GM23338 (cell line): ENCODE results near the gene C4orf17. TPM values are rescaled to one million over a fixed set of nuclear protein-coding genes. Genes with fewer than 3 reads are reported as not detected.

Experiments
- ATAC-seq: fragments of 200-7000 bp; cut with Tn5 transposase; 3 replicates; pipeline ENCODE4 v1.9.1; 2020
- DNase-seq: peaks from one replicate; pipeline ENCODE4 v3.0.0-alpha.2; 2015; ENCODE audit warnings: low spot score
- H2AFZ ChIP-seq: fragments of 200-600 bp; sonication (generic); 2 replicates; pipeline ENCODE4 v1.8.0; 2016; ENCODE audit warnings: antibody characterized with exemption, mild to moderate bottlenecking, moderate library complexity
- H3F3A ChIP-seq: fragments of 200-600 bp; sonication (generic); replicated peaks from 2 replicates; pipeline ENCODE4 v1.8.0; 2017; ENCODE audit warnings: antibody characterized with exemption, mixed run types, low read depth
- H3K27ac ChIP-seq: fragments of 200-600 bp; sonication (generic); 2 replicates; pipeline ENCODE4 v1.6.1; 2016; ENCODE audit warnings: low read depth
- H3K27me3 ChIP-seq: fragments of 200-600 bp; sonication (generic); 2 replicates; pipeline ENCODE4 v1.8.0; 2016; ENCODE audit warnings: mild to moderate bottlenecking, mixed run types, moderate library complexity; ENCODE audit not compliant: insufficient read depth
- H3K36me3 ChIP-seq: fragments of 200-600 bp; sonication (generic); 2 replicates; pipeline ENCODE4 v1.8.0; 2016; ENCODE audit warnings: mild to moderate bottlenecking; ENCODE audit not compliant: insufficient read depth
- H3K4me1 ChIP-seq: fragments of 200-600 bp; sonication (generic); 2 replicates; pipeline ENCODE4 v1.8.0; 2016; ENCODE audit warnings: mild to moderate bottlenecking, moderate library complexity; ENCODE audit not compliant: insufficient read depth
- H3K4me2 ChIP-seq: fragments of 200-600 bp; sonication (generic); 2 replicates; pipeline ENCODE4 v1.7.1; 2017; ENCODE audit warnings: mixed run types
- H3K4me3 ChIP-seq: fragments of 200-600 bp; sonication (generic); 2 replicates; pipeline ENCODE4 v1.6.1; 2016; ENCODE audit warnings: mixed run types
- H3K79me2 ChIP-seq: fragments of 200-600 bp; sonication (generic); replicated peaks from 2 replicates; pipeline ENCODE4 v1.8.0; 2017; ENCODE audit warnings: mild to moderate bottlenecking; ENCODE audit not compliant: insufficient read depth
- H3K9me2 ChIP-seq: fragments of 200-600 bp; sonication (generic); 2 replicates; pipeline ENCODE4 v1.8.0; 2017; ENCODE audit not compliant: insufficient read depth
- H4K20me1 ChIP-seq: fragments of 200-600 bp; sonication (generic); replicated peaks from 2 replicates; pipeline ENCODE4 v1.8.0; 2017; ENCODE audit warnings: mild to moderate bottlenecking; ENCODE audit not compliant: insufficient read depth
- H3K27ac Mint-ChIP-seq: 2 replicates; pipeline ENCODE4 v1.8.0; 2020; ENCODE audit warnings: inconsistent platforms, mild to moderate bottlenecking, moderate library complexity, mixed read lengths
- H3K27me3 Mint-ChIP-seq: 3 replicates; pipeline ENCODE4 v1.8.0; 2022; ENCODE audit warnings: low read depth, mild to moderate bottlenecking, moderate library complexity, mixed read lengths, inconsistent platforms; ENCODE audit not compliant: insufficient read depth, poor library complexity
- H3K36me3 Mint-ChIP-seq: 3 replicates; pipeline ENCODE4 v1.8.0; 2021; ENCODE audit warnings: low read depth, mild to moderate bottlenecking, inconsistent platforms, moderate library complexity, mixed read lengths
- H3K4me1 Mint-ChIP-seq: 3 replicates; pipeline ENCODE4 v1.8.0; 2020; ENCODE audit warnings: mild to moderate bottlenecking, inconsistent platforms, mixed read lengths
- H3K4me3 Mint-ChIP-seq: 3 replicates; pipeline ENCODE4 v1.8.0; 2021; ENCODE audit warnings: moderate library complexity, mild to moderate bottlenecking, inconsistent platforms, mixed read lengths
- H3K9me3 Mint-ChIP-seq: 3 replicates; pipeline ENCODE4 v1.8.0; 2020; ENCODE audit warnings: moderate library complexity, mild to moderate bottlenecking, inconsistent platforms, mixed read lengths
- EZH2 ChIP-seq: fragments of 200-600 bp; sonication (generic); IDR thresholded peaks from one replicate; pipeline ENCODE4 v1.8.0; 2017; ENCODE audit warnings: antibody characterized with exemption, mild to moderate bottlenecking, low read depth; ENCODE audit not compliant: unreplicated experiment
- EZH2phosphoT487 ChIP-seq: fragments of 200-600 bp; sonication (generic); IDR thresholded peaks from one replicate; pipeline ENCODE4 v1.8.1; 2018; ENCODE audit warnings: antibody characterized with exemption; ENCODE audit not compliant: unreplicated experiment
- JUNB ChIP-seq: IDR thresholded peaks from one replicate; pipeline ENCODE4 v1.6.1; 2016; ENCODE audit warnings: antibody characterized with exemption; ENCODE audit not compliant: unreplicated experiment
- NANOG ChIP-seq: IDR thresholded peaks from 2 replicates; pipeline ENCODE4 v1.6.1; 2016; ENCODE audit warnings: antibody characterized with exemption, borderline replicate concordance
- POLR2AphosphoS5 ChIP-seq: IDR thresholded peaks from 2 replicates; pipeline ENCODE4 v1.6.1; 2016; ENCODE audit warnings: antibody characterized with exemption, low read depth
- STAT1 ChIP-seq: IDR thresholded peaks from one replicate; pipeline ENCODE4 v1.6.1; 2016; ENCODE audit warnings: antibody characterized with exemption; ENCODE audit not compliant: unreplicated experiment
- ZNF114 ChIP-seq: fragments of 250-450 bp; sonication (Bioruptor Pico); IDR thresholded peaks from 2 replicates; pipeline ENCODE4 v1.5.0; 2020; ENCODE audit warnings: mild to moderate bottlenecking, moderate library complexity
- ZNF331 ChIP-seq: fragments of 250-450 bp; sonication (Bioruptor Pico); IDR thresholded peaks from 2 replicates; pipeline ENCODE4 v1.5.0; 2020; ENCODE audit warnings: low read depth, mild to moderate bottlenecking, moderate library complexity
- polyA plus RNA-seq: library from polyadenylated mRNA; unstranded; fragments of >200 nt; fragmentation: Nextera tagmentation; extraction: Ambion mirVana; gene quantifications from 2 replicates; pipeline ENCODE4 v1.2.1, GENCODE V29; 2016
- total RNA-seq: library from RNA; depleted of rRNA; stranded (reverse); fragments of >200 nt; shearing (Covaris generic); gene quantifications from 2 replicates; pipeline ENCODE4 v1.2.3, GENCODE V29; 2014
- TF ChIP-seq, protein P1 (sequence below), 2 experiments: fragments of 200-600 bp in 1 of 2; sonication (generic) in 1 of 2; conservative IDR thresholded peaks; 2 replicates each; pipeline versions ENCODE4 v1.5.1 to v1.6.1; 2016 to 2017; ENCODE audit warnings: antibody characterized with exemption in 2 of 2, low read depth in 2 of 2, mild to moderate bottlenecking in 2 of 2, moderate library complexity in 1 of 2
- TF ChIP-seq, protein P2 (sequence below): IDR thresholded peaks from 2 replicates; pipeline ENCODE4 v1.6.1; 2016; ENCODE audit warnings: antibody characterized with exemption
- TF ChIP-seq, protein P3 (sequence below): fragments of 250-450 bp; sonication (Bioruptor Pico); IDR thresholded peaks from 2 replicates; pipeline ENCODE4 v1.5.0; 2020; ENCODE audit warnings: mild to moderate bottlenecking, moderate library complexity

C4orf17 gene
- total and polyA plus RNA-seq, 2 experiments from 2014 or later, result not detected

DNA sequence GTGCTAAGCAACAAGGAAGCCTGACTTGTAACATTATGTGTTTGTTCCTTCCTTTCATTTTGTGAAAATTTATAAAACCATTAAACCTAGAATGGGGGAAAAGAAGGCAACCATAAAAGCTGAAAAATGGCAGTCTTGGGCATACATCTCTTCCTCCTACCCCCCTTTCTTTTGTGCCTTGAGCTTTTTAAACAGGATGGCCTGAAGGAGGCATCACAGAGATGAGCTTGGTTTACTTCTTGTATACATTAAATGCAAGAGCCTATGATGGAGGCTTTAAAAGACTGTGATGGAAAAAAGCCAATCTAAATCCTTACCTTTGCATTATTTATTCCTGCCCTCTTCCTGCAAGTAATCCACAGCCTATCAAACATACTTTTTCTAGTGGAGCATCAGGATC, 39.5 kb upstream of the C4orf17 start:
- Histone ChIP-seq H3K4me3 (no peak overlapping the region), H3K36me3 (no peaks in the 10 kb centered on the region), H4K20me1 (no peaks in the 10 kb centered on the region), H3K4me1 (no peaks in the 10 kb centered on the region), H3K9me2 (0 out of 2 replicates have a peak, but pooled peaks cover 4% of the 10 kb centered on the region), H2AFZ (no peak overlapping the region; the same call in 1 of the 2 replicates), H3K79me2 (no peaks in the 10 kb centered on the region), H3K4me2 (no peak overlapping the region), H3K27ac (no peak overlapping the region), H3F3A (no peaks in the 10 kb centered on the region), H3K27me3 (no peaks in the 10 kb centered on the region)
- TF ChIP-seq, protein P1, sequence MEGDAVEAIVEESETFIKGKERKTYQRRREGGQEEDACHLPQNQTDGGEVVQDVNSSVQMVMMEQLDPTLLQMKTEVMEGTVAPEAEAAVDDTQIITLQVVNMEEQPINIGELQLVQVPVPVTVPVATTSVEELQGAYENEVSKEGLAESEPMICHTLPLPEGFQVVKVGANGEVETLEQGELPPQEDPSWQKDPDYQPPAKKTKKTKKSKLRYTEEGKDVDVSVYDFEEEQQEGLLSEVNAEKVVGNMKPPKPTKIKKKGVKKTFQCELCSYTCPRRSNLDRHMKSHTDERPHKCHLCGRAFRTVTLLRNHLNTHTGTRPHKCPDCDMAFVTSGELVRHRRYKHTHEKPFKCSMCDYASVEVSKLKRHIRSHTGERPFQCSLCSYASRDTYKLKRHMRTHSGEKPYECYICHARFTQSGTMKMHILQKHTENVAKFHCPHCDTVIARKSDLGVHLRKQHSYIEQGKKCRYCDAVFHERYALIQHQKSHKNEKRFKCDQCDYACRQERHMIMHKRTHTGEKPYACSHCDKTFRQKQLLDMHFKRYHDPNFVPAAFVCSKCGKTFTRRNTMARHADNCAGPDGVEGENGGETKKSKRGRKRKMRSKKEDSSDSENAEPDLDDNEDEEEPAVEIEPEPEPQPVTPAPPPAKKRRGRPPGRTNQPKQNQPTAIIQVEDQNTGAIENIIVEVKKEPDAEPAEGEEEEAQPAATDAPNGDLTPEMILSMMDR (conservative IDR thresholded peaks at IDR 0.05; ENCODE audit: low read depth in 2 of 2), result peak; percentile 22 to 49; a peak in 3 of 4 replicates
- no peak for TF ChIP-seq POLR2AphosphoS5
- DNase-seq, result peak; percentile 10
- Mint-ChIP-seq H3K36me3 (no peaks in the 10 kb centered on the region), H3K4me3 (no peak overlapping the region), H3K4me1 (no peaks in the 10 kb centered on the region), H3K27me3 (peaks cover 3% of the 10 kb centered on the region), H3K27ac (no peak overlapping the region), H3K9me3 (no peaks in the 10 kb centered on the region; the same call in 2 of the 3 replicates)
- no peak for ATAC-seq

DNA sequence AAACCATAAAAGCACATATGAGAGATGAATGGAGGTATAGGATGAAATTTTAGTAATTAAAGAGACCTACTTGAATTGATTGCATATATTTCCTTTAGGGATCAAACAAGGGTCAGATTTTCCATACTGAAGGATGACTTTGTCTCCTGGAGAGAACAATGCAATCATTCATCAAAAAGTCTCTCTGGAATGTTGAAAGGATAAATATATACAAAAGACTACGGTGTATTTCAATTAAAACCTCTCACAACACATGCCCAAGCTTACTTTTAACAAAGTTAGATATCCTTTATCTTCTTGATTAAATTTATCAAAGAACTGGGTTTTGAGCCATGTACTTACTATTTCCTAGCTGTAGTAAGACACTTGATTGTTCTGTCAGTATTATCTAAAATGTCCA, 38.9 kb upstream of the C4orf17 start:
- Histone ChIP-seq H3K4me2 (no peak overlapping the region), H4K20me1 (no peaks in the 10 kb centered on the region), H3K4me1 (no peaks in the 10 kb centered on the region), H3F3A (no peaks in the 10 kb centered on the region), H2AFZ (no peak overlapping the region; the same call in 1 of the 2 replicates), H3K79me2 (no peaks in the 10 kb centered on the region), H3K4me3 (no peak overlapping the region), H3K27me3 (no peaks in the 10 kb centered on the region), H3K27ac (no peak overlapping the region), H3K9me2 (0 out of 2 replicates have a peak, but pooled peaks cover 4% of the 10 kb centered on the region), H3K36me3 (no peaks in the 10 kb centered on the region)
- no peaks in the 10 kb centered on the region; the same call in 2 of the 3 replicates for H3K9me3 Mint-ChIP-seq
- no peak overlapping the region for H3K27ac Mint-ChIP-seq
- ATAC-seq (no peak), DNase-seq (no peak)
- peaks cover 3% of the 10 kb centered on the region for H3K27me3 Mint-ChIP-seq
- no peaks in the 10 kb centered on the region for H3K4me1 Mint-ChIP-seq
- no peaks in the 10 kb centered on the region for H3K36me3 Mint-ChIP-seq
- H3K4me3 Mint-ChIP-seq, result no peak overlapping the region
- TF ChIP-seq, protein P2, sequence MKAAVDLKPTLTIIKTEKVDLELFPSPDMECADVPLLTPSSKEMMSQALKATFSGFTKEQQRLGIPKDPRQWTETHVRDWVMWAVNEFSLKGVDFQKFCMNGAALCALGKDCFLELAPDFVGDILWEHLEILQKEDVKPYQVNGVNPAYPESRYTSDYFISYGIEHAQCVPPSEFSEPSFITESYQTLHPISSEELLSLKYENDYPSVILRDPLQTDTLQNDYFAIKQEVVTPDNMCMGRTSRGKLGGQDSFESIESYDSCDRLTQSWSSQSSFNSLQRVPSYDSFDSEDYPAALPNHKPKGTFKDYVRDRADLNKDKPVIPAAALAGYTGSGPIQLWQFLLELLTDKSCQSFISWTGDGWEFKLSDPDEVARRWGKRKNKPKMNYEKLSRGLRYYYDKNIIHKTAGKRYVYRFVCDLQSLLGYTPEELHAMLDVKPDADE, result no peak
- TF ChIP-seq NANOG, result no peak
- TF ChIP-seq EZH2phosphoT487, result no peak
- TF ChIP-seq ZNF114 (CRISPR knock-in tag), result no peak
- TF ChIP-seq, protein P1 (conservative IDR thresholded peaks at IDR 0.05; ENCODE audit: low read depth in 2 of 2), result no peak
- no peak for TF ChIP-seq POLR2AphosphoS5
- TF ChIP-seq, protein P3, sequence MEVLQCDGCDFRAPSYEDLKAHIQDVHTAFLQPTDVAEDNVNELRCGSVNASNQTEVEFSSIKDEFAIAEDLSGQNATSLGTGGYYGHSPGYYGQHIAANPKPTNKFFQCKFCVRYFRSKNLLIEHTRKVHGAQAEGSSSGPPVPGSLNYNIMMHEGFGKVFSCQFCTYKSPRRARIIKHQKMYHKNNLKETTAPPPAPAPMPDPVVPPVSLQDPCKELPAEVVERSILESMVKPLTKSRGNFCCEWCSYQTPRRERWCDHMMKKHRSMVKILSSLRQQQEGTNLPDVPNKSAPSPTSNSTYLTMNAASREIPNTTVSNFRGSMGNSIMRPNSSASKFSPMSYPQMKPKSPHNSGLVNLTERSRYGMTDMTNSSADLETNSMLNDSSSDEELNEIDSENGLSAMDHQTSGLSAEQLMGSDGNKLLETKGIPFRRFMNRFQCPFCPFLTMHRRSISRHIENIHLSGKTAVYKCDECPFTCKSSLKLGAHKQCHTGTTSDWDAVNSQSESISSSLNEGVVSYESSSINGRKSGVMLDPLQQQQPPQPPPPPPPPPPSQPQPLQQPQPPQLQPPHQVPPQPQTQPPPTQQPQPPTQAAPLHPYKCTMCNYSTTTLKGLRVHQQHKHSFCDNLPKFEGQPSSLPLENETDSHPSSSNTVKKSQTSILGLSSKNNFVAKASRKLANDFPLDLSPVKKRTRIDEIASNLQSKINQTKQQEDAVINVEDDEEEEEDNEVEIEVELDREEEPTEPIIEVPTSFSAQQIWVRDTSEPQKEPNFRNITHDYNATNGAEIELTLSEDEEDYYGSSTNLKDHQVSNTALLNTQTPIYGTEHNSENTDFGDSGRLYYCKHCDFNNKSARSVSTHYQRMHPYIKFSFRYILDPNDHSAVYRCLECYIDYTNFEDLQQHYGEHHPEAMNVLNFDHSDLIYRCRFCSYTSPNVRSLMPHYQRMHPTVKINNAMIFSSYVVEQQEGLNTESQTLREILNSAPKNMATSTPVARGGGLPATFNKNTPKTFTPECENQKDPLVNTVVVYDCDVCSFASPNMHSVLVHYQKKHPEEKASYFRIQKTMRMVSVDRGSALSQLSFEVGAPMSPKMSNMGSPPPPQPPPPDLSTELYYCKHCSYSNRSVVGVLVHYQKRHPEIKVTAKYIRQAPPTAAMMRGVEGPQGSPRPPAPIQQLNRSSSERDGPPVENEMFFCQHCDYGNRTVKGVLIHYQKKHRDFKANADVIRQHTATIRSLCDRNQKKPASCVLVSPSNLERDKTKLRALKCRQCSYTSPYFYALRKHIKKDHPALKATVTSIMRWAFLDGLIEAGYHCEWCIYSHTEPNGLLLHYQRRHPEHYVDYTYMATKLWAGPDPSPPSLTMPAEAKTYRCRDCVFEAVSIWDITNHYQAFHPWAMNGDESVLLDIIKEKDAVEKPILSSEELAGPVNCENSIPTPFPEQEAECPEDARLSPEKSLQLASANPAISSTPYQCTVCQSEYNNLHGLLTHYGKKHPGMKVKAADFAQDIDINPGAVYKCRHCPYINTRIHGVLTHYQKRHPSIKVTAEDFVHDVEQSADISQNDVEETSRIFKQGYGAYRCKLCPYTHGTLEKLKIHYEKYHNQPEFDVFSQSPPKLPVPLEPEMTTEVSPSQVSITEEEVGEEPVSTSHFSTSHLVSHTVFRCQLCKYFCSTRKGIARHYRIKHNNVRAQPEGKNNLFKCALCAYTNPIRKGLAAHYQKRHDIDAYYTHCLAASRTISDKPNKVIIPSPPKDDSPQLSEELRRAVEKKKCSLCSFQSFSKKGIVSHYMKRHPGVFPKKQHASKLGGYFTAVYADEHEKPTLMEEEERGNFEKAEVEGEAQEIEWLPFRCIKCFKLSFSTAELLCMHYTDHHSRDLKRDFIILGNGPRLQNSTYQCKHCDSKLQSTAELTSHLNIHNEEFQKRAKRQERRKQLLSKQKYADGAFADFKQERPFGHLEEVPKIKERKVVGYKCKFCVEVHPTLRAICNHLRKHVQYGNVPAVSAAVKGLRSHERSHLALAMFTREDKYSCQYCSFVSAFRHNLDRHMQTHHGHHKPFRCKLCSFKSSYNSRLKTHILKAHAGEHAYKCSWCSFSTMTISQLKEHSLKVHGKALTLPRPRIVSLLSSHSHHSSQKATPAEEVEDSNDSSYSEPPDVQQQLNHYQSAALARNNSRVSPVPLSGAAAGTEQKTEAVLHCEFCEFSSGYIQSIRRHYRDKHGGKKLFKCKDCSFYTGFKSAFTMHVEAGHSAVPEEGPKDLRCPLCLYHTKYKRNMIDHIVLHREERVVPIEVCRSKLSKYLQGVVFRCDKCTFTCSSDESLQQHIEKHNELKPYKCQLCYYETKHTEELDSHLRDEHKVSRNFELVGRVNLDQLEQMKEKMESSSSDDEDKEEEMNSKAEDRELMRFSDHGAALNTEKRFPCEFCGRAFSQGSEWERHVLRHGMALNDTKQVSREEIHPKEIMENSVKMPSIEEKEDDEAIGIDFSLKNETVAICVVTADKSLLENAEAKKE (CRISPR knock-in tag), result no peak
- no peak for TF ChIP-seq STAT1
- TF ChIP-seq JUNB, result no peak
- TF ChIP-seq ZNF331 (CRISPR knock-in tag), result no peak
- no peak for TF ChIP-seq EZH2
